ENCODE measurements around the gene RETREG1.

DNA sequence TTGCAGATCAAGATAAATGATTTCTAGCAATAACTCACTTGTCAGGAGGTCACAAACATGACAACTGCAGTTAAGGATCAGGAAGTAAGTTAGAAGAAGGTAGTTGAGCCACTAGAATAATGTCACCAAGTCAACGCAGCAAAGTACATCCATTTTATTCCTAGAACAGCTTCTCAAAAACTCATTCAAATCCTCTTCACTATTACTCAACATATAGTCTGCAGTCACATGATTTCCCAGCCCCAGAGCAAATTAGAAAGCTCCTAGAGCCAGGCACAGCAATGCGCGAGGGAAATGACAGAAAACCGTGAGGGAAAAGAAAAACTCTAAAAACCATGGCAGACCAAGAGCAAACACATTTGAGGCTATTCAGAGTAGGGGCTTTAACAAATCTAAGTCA, 101.3 kb downstream of the RETREG1 start:
- TF ChIP-seq, protein P1, sequence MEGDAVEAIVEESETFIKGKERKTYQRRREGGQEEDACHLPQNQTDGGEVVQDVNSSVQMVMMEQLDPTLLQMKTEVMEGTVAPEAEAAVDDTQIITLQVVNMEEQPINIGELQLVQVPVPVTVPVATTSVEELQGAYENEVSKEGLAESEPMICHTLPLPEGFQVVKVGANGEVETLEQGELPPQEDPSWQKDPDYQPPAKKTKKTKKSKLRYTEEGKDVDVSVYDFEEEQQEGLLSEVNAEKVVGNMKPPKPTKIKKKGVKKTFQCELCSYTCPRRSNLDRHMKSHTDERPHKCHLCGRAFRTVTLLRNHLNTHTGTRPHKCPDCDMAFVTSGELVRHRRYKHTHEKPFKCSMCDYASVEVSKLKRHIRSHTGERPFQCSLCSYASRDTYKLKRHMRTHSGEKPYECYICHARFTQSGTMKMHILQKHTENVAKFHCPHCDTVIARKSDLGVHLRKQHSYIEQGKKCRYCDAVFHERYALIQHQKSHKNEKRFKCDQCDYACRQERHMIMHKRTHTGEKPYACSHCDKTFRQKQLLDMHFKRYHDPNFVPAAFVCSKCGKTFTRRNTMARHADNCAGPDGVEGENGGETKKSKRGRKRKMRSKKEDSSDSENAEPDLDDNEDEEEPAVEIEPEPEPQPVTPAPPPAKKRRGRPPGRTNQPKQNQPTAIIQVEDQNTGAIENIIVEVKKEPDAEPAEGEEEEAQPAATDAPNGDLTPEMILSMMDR (conservative IDR thresholded peaks at IDR 0.05), result no peak
- no peak for TF ChIP-seq ZFX (IDR thresholded peaks at IDR 0.05)

Data from C4-2B (cell line).